GM19438 (cell line): ENCODE results near the gene SPECC1L.

ENCODE experiments used
- ATAC-seq: cut with Tn5 transposase; IDR thresholded peaks from one replicate; pipeline ENCODE4 v1.9.1; 2021; ENCODE audit warnings: low read depth; ENCODE audit not compliant: unreplicated experiment

Gene SPECC1L

GRCh38 chr22:24357547-24357946 is 86.9 kb downstream of the SPECC1L start:
- ATAC-seq: no peak

DNA sequence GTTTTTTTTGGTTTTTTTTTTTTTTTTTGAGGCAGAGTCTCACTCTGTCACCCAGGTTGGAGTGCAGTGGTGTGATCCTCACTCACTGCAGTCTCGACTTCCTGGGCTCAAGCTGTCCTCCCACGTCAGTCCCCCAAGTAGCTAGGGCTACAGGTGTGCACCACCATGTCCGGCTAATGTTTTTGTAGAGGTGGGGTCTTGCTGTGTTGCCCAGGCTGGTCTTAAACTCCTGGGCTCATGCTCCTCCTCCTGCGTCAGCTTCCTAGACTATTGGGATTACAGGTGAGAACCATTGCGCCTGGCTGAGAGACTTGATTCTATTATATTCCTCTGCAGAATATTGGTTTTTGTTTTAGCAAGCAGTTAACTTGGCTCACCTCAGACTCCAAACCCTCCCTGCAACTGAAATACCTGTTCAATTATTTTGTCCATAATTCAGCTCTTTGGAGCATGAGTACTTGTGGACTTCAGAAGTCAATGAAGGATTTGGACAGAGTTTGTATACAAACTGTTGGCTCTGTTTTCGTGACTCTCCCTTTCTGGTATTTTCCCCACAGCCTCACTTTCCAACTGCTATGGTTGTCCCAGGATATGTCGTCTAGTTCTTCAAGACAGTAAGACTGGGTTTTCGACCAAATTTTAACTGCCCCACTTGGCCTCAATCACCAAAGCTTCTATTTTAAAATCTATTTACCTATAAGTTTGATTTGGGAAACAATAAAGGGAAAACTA is 87.6 kb downstream of the SPECC1L start:
- ATAC-seq: no peak

DNA sequence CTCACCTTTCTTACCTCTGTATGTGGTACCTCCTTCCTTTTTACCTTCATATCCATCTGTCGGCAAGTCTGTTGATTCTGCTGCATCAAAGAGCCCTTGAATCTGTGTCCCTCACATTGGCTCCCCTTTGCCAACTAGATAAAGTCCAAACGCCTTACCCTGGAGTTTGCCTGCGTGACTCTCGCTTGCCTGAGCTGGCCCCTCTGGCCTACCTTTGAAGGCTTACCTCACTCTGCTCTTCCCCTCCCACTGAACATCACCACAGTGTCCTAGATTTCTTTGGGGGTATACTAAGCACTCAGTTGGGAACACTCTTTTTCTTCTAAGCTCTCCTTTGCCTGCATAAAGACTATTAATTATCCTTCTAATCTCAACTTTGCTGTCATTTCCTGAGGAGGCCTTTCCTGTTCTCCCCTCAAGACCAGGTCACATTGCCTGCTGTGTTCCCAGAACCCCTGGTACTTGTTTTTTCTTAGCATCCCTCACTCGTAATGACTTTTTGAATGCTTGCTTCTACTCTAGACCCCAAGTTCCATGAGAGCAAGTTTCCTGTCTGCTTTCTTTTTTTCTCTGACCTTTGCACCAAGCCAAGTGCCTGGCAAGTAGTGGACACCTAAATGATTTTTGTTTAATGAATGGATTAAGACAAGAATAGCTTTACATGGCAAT is 89.0 kb downstream of the SPECC1L start:
- ATAC-seq: no peak

GRCh38 chr22:24361976-24362646 is 91.5 kb downstream of the SPECC1L start:
- ATAC-seq: no peak

- ATAC-seq: no peak
Observed at GRCh38 chr22:24363243-24363642, 92.6 kb downstream of the SPECC1L start.

DNA sequence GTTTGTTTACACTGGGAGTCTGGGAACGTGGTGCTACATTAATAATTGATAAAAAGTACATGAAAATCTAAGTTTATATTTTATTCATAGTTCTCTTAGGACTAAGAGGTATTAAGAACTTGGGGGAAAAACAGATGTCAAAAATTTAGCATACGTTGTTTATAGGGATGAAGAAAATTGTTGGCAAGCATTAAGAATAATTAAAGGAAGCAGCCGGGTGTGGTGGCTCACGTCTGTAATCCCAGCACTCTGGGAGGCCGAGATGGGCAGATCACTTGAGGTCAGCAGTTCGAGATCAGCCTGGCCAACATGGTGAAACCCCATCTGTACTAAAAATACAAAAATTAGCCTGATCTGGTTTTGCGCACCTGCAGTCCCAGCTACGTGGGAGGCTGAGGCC is 96.1 kb downstream of the SPECC1L start:
- no peak for ATAC-seq

GRCh38 chr22:24367841-24368240 is 97.2 kb downstream of the SPECC1L start:
- no peak for ATAC-seq

DNA sequence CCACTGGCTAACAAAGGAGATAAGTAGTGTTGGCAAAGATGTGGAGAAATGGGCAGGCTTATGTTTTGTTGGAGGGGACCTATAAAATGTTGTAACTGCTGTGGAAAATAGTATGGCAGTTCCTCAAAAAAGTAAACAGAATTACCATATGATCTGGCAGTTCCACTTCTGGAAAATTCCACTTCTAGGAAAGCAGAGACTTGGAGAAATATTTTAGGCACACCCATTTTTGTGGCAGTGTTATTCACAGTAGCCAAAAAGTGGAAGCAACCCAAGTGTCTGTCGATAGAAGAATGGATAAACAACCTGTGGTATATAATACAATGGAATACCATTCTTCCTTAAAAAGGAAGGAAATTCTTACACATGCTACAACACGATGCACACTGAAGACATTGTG is 99.8 kb downstream of the SPECC1L start:
- no peak for ATAC-seq

GRCh38 chr22:24376002-24376401 is 105.4 kb downstream of the SPECC1L start:
- ATAC-seq: no peak

DNA sequence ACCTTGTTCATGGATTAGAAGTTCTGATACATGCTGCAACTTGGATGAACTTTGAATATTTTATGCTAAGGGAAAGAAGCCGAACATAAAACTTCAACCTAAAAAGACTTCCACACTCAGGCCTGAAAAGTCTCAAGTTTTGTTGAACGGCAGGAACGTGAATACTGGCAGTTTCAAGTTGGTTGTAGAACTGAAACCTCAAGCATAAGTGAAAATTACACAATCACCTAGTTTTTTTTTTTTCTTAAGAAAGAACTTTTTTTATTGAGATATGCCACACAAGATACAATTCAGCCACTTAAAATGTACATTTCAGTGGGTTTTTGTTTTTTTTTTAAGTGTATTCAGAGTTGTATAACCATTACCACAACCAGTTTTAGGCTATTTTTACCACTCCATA is 106.0 kb downstream of the SPECC1L start:
- ATAC-seq: no peak

GRCh38 chr22:24379536-24379935 is 108.9 kb downstream of the SPECC1L start:
- no peak for ATAC-seq

- ATAC-seq: no peak
Observed at GRCh38 chr22:24380220-24380904, 109.7 kb downstream of the SPECC1L start.

- no peak for ATAC-seq
Observed at GRCh38 chr22:24380905-24381230, 110.2 kb downstream of the SPECC1L start.

GRCh38 chr22:24383061-24383460 is 112.4 kb downstream of the SPECC1L start:
- no peak for ATAC-seq

- ATAC-seq: no peak
Observed at GRCh38 chr22:24384131-24384530, 113.5 kb downstream of the SPECC1L start.

DNA sequence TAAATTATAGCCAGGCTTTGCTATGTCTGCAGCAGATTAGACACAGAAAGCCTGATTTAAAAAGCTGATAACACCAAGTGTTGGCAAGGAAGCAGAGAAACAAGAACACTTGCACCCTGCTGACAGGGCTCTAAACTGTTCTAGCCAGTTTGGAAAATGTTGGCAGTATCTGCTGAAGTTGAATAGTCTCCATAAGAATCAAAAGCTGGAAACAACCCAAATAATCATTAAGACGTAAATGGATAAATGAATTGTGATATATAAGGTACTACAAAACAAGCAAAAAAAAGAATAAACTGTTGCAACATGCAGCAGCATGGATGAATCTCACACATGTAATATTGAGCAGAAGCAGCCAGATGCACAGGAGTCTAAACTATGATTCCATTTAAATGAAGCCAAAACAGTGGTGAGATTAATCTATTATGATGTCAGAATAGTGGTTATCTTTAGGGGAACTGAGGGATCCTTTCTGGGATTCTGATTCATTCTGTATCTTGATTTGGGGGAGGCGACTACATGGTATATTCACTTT is 116.4 kb downstream of the SPECC1L start:
- no peak for ATAC-seq

GRCh38 chr22:24389680-24390079 is 119.0 kb downstream of the SPECC1L start:
- no peak for ATAC-seq

- ATAC-seq: no peak
Observed at GRCh38 chr22:24390156-24390555, 119.5 kb downstream of the SPECC1L start.

DNA sequence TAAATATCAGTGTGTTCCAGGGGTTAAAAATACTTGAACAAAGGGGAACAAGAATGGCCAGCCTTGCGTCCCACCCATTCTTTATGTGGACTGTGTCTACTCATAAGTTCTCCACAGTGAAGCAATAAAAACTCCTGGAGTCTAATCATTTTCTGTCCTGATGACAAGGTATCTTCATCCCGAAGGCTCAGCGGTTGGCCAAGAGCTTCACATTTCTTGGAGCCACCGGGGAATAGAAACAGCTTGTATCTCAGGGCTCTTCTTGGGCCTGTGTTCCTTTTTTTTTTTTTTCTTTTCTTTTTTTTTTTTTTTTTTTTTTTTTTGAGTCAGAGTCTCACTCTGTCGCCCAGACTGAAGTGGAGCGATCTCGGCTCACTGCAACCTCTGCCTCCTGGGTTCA is 119.9 kb downstream of the SPECC1L start:
- no peak for ATAC-seq

- ATAC-seq: no peak
Observed at GRCh38 chr22:24391836-24392217, 121.2 kb downstream of the SPECC1L start.
